GM20000 (cell line): Measurements from ENCODE around the gene FXYD6.

Experiments used
- DNase-seq: peaks from one replicate; pipeline ENCODE4 v3.0.0; 2012; ENCODE audit warnings: low spot score
- CTCF ChIP-seq: IDR thresholded peaks from 2 replicates; pipeline ENCODE4 v1.5.1; 2012; ENCODE audit warnings: mild to moderate bottlenecking, control low read depth; ENCODE audit errors: extremely low read depth, missing control alignments

FXYD6 gene

GRCh38 chr11:117789241-117789640 lies 87.2 kb downstream of the FXYD6 start:
- no peak for TF ChIP-seq CTCF

More at GRCh38 chr11:117789241-117789640, 87.2 kb downstream of the FXYD6 start:
- no peak for DNase-seq
